T-helper 1 cell treated with Interleukin-12 subunit alpha and Interleukin-12 subunit beta and Interleukin-4 antibody, amounts not matched to agents 30 μg/mL and 1 μg/mL, for 36 hours (primary cell): ENCODE data around the gene CTBP2.
"Not testable (repeated sequence)": the region's sequence is repeated elsewhere in the genome, so short reads cannot be mapped to it uniquely, and the experiment has no call there.

Source experiments
- H3K27ac Mint-ChIP-seq: one replicate; pipeline ENCODE4 v1.8.0; 2021; ENCODE audit warnings: mild to moderate bottlenecking, mixed read lengths
- H3K27me3 Mint-ChIP-seq: one replicate; pipeline ENCODE4 v1.8.0; 2021; ENCODE audit warnings: low read depth, mixed read lengths
- H3K36me3 Mint-ChIP-seq: one replicate; pipeline ENCODE4 v1.8.0; 2021; ENCODE audit warnings: low read depth, mixed read lengths
- H3K4me1 Mint-ChIP-seq: one replicate; pipeline ENCODE4 v1.8.0; 2021; ENCODE audit warnings: low read depth, mixed read lengths
- H3K4me3 Mint-ChIP-seq: one replicate; pipeline ENCODE4 v1.8.0; 2021; ENCODE audit warnings: mild to moderate bottlenecking, moderate library complexity, mixed read lengths
- H3K9me3 Mint-ChIP-seq: one replicate; pipeline ENCODE4 v1.8.0; 2021; ENCODE audit warnings: mixed read lengths

Gene CTBP2

GRCh38 chr10:125192620-125193019, 32.3 kb upstream of the CTBP2 start:
- Mint-ChIP-seq H3K4me3 (no peak overlapping the region), H3K27ac (no peak overlapping the region), H3K27me3 (no peaks in the 10 kb centered on the region), H3K9me3 (no peaks in the 10 kb centered on the region), H3K36me3 (no peaks in the 10 kb centered on the region), H3K4me1 (no peaks in the 10 kb centered on the region)

- Mint-ChIP-seq H3K27ac (no peak overlapping the region), H3K9me3 (no peaks in the 10 kb centered on the region), H3K4me1 (no peaks in the 10 kb centered on the region)
Observed at GRCh38 chr10:125192005-125192404, 31.6 kb upstream of the CTBP2 start.

DNA sequence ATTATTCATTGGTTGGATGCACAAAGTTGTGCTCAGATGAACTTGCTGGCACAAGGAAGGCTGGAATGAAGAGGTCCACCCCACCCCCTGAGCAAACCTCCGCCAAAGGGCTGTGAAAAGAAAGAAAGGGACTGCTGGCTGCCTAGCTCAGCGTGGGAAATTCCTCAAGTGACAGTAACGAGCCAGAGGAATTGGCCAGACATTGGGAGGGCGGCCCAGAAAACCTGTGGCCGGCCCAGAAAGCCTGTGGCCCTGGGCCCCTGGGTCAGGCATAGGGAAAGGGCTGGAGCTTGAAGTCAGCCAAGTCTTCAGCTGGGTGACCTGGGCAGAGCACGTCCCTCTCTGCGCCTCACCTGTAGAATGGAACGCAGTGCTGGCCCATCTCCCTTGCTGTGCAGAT, 30.6 kb upstream of the CTBP2 start:
- Mint-ChIP-seq H3K9me3 (no peaks in the 10 kb centered on the region), H3K4me3 (no peak overlapping the region), H3K36me3 (no peaks in the 10 kb centered on the region), H3K27ac (no peak overlapping the region), H3K4me1 (no peaks in the 10 kb centered on the region), H3K27me3 (no peaks in the 10 kb centered on the region)

More at GRCh38 chr10:125192005-125192404, 31.6 kb upstream of the CTBP2 start:
- H3K4me3 Mint-ChIP-seq, result no peak overlapping the region
- no peaks in the 10 kb centered on the region for H3K27me3 Mint-ChIP-seq
- H3K36me3 Mint-ChIP-seq, result no peaks in the 10 kb centered on the region

DNA sequence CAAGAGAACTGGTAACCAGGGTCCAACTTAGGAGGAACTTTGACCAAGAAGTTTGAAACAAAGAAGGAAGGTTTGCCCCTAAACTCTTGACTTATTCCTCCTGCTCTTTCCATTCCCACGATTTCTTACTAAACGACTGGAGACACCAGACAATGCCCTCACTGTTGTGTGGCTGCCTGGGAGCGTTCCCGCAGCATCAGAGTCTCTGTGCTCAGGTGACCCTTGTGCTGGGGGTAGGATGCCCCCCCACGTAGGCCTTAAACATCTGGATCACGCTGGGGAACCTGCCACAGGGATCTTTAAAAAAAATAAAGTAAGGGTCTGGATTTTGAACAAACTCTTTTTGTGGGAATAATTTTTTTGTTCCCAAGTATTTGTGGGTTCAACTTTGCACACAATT, 30.1 kb upstream of the CTBP2 start:
- no peaks in the 10 kb centered on the region for H3K4me1 Mint-ChIP-seq
- no peaks in the 10 kb centered on the region for H3K9me3 Mint-ChIP-seq
- no peaks in the 10 kb centered on the region for H3K36me3 Mint-ChIP-seq
- no peaks in the 10 kb centered on the region for H3K27me3 Mint-ChIP-seq
- H3K27ac Mint-ChIP-seq, result no peak overlapping the region
- H3K4me3 Mint-ChIP-seq, result no peak overlapping the region

DNA sequence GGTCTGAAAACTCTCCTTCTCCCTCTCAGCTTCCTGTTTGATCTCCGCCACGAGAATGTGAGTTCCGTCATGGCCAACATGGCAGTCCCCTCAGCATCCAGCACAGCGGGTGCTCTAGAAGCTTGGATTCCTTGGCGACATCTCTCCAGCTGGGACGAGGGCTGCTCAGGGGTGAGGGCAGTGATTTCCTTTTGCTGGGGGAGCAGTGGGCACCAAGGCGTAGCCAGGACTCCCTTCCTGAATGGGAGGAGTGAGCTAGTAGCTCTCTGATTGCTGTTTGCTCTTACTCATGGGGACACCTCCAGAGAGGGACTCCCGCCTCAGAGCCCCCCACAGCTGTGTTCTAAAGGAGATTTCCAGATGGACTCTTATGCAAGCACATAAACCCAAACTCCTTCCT, 28.8 kb upstream of the CTBP2 start:
- Mint-ChIP-seq H3K9me3 (no peaks in the 10 kb centered on the region), H3K27me3 (no peaks in the 10 kb centered on the region), H3K4me1 (no peaks in the 10 kb centered on the region), H3K27ac (no peak overlapping the region), H3K4me3 (no peak overlapping the region), H3K36me3 (no peaks in the 10 kb centered on the region)

DNA sequence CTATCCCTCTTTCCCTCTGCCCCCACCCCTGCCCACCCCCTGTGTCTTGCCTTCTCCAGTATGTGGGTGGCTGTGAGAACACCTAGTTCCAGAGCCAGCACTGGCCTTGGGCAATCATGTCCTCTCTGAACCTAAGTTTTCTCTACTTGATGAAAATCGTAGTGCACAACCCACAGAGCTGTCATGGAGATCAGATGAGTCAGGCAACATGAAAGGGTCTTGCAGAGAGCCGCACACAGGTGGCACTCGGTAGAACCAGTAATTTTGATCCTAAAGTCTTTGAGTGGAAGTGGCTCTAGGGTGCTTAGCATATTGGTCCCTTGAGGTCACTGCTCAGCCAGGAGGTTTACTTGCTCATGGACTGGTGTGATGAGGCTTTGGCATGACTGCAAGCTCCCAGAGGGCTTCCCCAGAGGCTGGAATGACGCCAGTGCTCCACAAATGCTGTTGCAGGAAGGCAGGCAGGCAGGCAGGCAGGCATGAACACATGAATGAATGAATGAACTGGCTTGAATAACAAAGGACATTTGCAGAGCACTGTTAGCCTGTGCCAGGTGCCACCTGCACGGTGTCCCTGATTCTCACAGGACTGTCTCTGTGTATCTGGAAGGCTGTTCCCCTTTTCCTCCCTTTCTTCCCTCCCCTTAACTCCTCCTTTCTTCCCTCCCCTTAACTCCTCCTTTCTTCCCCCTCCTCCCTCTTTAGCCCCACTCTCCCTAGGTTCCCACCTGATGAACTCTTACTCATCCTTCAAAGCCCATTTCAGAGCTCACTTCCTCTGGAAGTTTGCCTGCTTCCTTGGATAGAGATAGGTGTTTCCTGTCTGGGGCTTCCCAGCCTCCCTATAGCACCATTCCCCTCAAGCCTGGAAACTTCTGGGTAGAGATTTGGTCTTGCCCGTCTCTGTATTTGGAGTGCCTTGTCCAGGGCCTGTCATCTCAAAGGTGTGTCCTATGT, 27.2 kb upstream of the CTBP2 start:
- Mint-ChIP-seq H3K4me1 (no peaks in the 10 kb centered on the region), H3K36me3 (no peaks in the 10 kb centered on the region), H3K4me3 (no peak overlapping the region), H3K27ac (no peak overlapping the region), H3K9me3 (no peaks in the 10 kb centered on the region), H3K27me3 (no peaks in the 10 kb centered on the region)

GRCh38 chr10:125186431-125187170, 26.2 kb upstream of the CTBP2 start:
- Mint-ChIP-seq H3K27me3 (no peaks in the 10 kb centered on the region), H3K27ac (no peak overlapping the region), H3K4me1 (no peaks in the 10 kb centered on the region), H3K36me3 (no peaks in the 10 kb centered on the region), H3K4me3 (no peak overlapping the region), H3K9me3 (no peaks in the 10 kb centered on the region)

DNA sequence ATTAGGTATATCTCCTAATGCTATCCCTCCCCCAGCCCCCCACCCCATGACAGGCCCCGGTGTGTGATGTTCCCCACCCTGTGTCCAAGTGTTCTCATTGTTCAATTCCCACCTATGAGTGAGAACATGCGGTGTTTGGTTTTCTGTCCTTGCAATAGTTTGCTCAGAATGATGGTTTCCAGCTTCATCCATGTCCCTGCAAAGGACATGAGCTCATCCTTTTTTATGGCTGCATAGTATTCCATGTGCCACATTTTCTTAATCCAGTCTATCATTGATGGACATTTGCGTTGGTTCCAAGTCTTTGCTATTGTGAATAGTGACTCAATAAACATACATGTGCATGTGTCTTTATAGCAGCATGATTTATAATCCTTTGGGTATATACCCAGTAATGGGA, 18.7 kb upstream of the CTBP2 start:
- not testable (repeated sequence) for H3K27ac Mint-ChIP-seq, H3K4me1 Mint-ChIP-seq, H3K36me3 Mint-ChIP-seq, H3K4me3 Mint-ChIP-seq, H3K9me3 Mint-ChIP-seq, H3K27me3 Mint-ChIP-seq

- no peak overlapping the region for H3K27ac Mint-ChIP-seq
- H3K4me1 Mint-ChIP-seq, result no peaks in the 10 kb centered on the region
- no peak overlapping the region for H3K4me3 Mint-ChIP-seq
- H3K36me3 Mint-ChIP-seq, result no peaks in the 10 kb centered on the region
- peaks cover 5% of the 10 kb centered on the region for H3K9me3 Mint-ChIP-seq
- H3K27me3 Mint-ChIP-seq, result peaks cover 5% of the 10 kb centered on the region
Observed at GRCh38 chr10:125177641-125178640, 17.6 kb upstream of the CTBP2 start.

- Mint-ChIP-seq H3K4me1 (no peaks in the 10 kb centered on the region), H3K36me3 (no peaks in the 10 kb centered on the region), H3K4me3 (no peak overlapping the region)
Observed at GRCh38 chr10:125175807-125176206, 15.4 kb upstream of the CTBP2 start.

GRCh38 chr10:125174360-125174759, 14.0 kb upstream of the CTBP2 start:
- H3K27me3 Mint-ChIP-seq, result peaks cover 5% of the 10 kb centered on the region

More at GRCh38 chr10:125175807-125176206, 15.4 kb upstream of the CTBP2 start:
- Mint-ChIP-seq H3K27me3 (peaks cover 5% of the 10 kb centered on the region), H3K27ac (no peak overlapping the region), H3K9me3 (peaks cover 5% of the 10 kb centered on the region)

DNA sequence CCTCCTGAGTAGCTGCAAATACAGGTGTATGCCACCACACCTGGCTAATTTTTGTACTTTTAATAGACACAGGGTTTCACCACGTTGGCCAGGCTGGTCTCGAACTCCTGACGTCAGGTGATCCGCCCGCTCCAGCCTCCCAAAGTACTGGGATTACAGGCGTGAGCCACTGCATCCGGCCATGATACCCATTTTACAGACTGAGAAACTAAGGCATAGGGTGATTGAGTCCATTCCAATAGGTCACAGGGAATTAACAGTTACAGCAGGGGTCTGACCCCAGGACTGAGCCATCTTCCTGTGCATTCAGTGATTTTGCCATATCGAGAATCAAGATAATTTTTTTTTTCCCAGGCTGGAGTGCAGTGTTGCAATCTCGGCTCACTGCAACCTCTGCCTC, 12.3 kb upstream of the CTBP2 start:
- peaks cover 5% of the 10 kb centered on the region for H3K27me3 Mint-ChIP-seq
- no peak overlapping the region for H3K4me3 Mint-ChIP-seq
- H3K27ac Mint-ChIP-seq, result no peak overlapping the region
- no peaks in the 10 kb centered on the region for H3K36me3 Mint-ChIP-seq
- H3K4me1 Mint-ChIP-seq, result no peaks in the 10 kb centered on the region
- H3K9me3 Mint-ChIP-seq, result peaks cover under 1% of the 10 kb centered on the region

More at GRCh38 chr10:125174360-125174759, 14.0 kb upstream of the CTBP2 start:
- Mint-ChIP-seq H3K4me1 (no peaks in the 10 kb centered on the region), H3K27ac (no peak overlapping the region), H3K4me3 (no peak overlapping the region), H3K36me3 (no peaks in the 10 kb centered on the region), H3K9me3 (peaks cover 5% of the 10 kb centered on the region)

- Mint-ChIP-seq H3K4me3 (no peak overlapping the region), H3K4me1 (no peaks in the 10 kb centered on the region), H3K27me3 (peaks cover 5% of the 10 kb centered on the region), H3K36me3 (no peaks in the 10 kb centered on the region), H3K27ac (no peak overlapping the region), H3K9me3 (no peaks in the 10 kb centered on the region)
Observed at GRCh38 chr10:125171402-125172306, 11.3 kb upstream of the CTBP2 start.
